Upper lobe of left lung (tissue), 4 donors: ENCODE measurements around the gene ZNF618.

Experiments
- EP300 ChIP-seq, 4 donors: sonication (generic); formaldehyde crosslinking; IDR thresholded peaks; one replicate each; pipeline ENCODE4 v1.5.1; 2017; ENCODE audit warnings: antibody characterized with exemption in 4 of 4, control low read depth in 2 of 4
- POLR2A ChIP-seq, 4 donors: fragments of 450-650 bp; IDR thresholded peaks; one replicate each; pipeline ENCODE4 v1.5.1; 2016 to 2017; ENCODE audit warnings: antibody characterized with exemption in 4 of 4, mild to moderate bottlenecking in 2 of 4
- POLR2AphosphoS5 ChIP-seq, 2 donors: sonication (generic); formaldehyde crosslinking; IDR thresholded peaks; one replicate each; pipeline ENCODE4 v1.5.1; 2017; ENCODE audit warnings: antibody characterized with exemption in 2 of 2
- TF ChIP-seq, protein P1 (sequence below), 6 experiments: fragments of 450-650 bp in 4 of 6; fragments of 200-600 bp in 2 of 6; sonication (generic) in 2 of 6; IDR thresholded peaks; one replicate each; pipeline ENCODE4 v1.5.1; 2016 to 2019; ENCODE audit warnings: antibody characterized with exemption in 6 of 6

GRCh38 chr9:113929634-113930389, 53.7 kb downstream of the ZNF618 start:
- TF ChIP-seq POLR2A (IDR thresholded peaks at IDR 0.05) (no peak), POLR2AphosphoS5 (IDR thresholded peaks at IDR 0.05) (no peak), EP300 (IDR thresholded peaks at IDR 0.05) (no peak)
- TF ChIP-seq, protein P1, sequence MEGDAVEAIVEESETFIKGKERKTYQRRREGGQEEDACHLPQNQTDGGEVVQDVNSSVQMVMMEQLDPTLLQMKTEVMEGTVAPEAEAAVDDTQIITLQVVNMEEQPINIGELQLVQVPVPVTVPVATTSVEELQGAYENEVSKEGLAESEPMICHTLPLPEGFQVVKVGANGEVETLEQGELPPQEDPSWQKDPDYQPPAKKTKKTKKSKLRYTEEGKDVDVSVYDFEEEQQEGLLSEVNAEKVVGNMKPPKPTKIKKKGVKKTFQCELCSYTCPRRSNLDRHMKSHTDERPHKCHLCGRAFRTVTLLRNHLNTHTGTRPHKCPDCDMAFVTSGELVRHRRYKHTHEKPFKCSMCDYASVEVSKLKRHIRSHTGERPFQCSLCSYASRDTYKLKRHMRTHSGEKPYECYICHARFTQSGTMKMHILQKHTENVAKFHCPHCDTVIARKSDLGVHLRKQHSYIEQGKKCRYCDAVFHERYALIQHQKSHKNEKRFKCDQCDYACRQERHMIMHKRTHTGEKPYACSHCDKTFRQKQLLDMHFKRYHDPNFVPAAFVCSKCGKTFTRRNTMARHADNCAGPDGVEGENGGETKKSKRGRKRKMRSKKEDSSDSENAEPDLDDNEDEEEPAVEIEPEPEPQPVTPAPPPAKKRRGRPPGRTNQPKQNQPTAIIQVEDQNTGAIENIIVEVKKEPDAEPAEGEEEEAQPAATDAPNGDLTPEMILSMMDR (IDR thresholded peaks at IDR 0.05), result no peak
